GM18868 (cell line): ENCODE data around the gene ZDHHC24.

Experiments
- ATAC-seq: cut with Tn5 transposase; IDR thresholded peaks from one replicate; pipeline ENCODE4 v1.9.1; 2021; ENCODE audit warnings: mild to moderate bottlenecking, moderate library complexity; ENCODE audit not compliant: unreplicated experiment

The ZDHHC24 gene

GRCh38 chr11:66567787-66568123 is 21.9 kb upstream of the ZDHHC24 start:
- no peak for ATAC-seq

- ATAC-seq: no peak
Measured at GRCh38 chr11:66566221-66566620, 20.4 kb upstream of the ZDHHC24 start.

- no peak for ATAC-seq
Measured at GRCh38 chr11:66564984-66565383, 19.1 kb upstream of the ZDHHC24 start.

- ATAC-seq: no peak
Measured at GRCh38 chr11:66564538-66564937, 18.7 kb upstream of the ZDHHC24 start.

GRCh38 chr11:66563832-66564231 is 18.0 kb upstream of the ZDHHC24 start:
- ATAC-seq: no peak

GRCh38 chr11:66562907-66563583 is 17.2 kb upstream of the ZDHHC24 start:
- ATAC-seq: no peak

GRCh38 chr11:66562275-66562674 is 16.4 kb upstream of the ZDHHC24 start:
- no peak for ATAC-seq

- no peak for ATAC-seq
Measured at GRCh38 chr11:66561975-66562248, 16.1 kb upstream of the ZDHHC24 start.

- ATAC-seq: no peak
Measured at GRCh38 chr11:66561178-66561974, 15.5 kb upstream of the ZDHHC24 start.

- ATAC-seq: no peak
Measured at GRCh38 chr11:66559866-66560676, 14.2 kb upstream of the ZDHHC24 start.

- ATAC-seq: no peak
Measured at GRCh38 chr11:66559142-66559865, 13.5 kb upstream of the ZDHHC24 start.

GRCh38 chr11:66557733-66558326 is 12.0 kb upstream of the ZDHHC24 start:
- no peak for ATAC-seq

GRCh38 chr11:66556086-66556485 is 10.2 kb upstream of the ZDHHC24 start:
- ATAC-seq: no peak

GRCh38 chr11:66555416-66555815 is 9.6 kb upstream of the ZDHHC24 start:
- ATAC-seq: no peak

- no peak for ATAC-seq
Measured at GRCh38 chr11:66554602-66555001, 8.8 kb upstream of the ZDHHC24 start.

GRCh38 chr11:66550887-66551286 is 5.0 kb upstream of the ZDHHC24 start:
- no peak for ATAC-seq

GRCh38 chr11:66549696-66550095 is 3.8 kb upstream of the ZDHHC24 start:
- ATAC-seq: no peak

- ATAC-seq: no peak
Measured at GRCh38 chr11:66548774-66549630, 3.2 kb upstream of the ZDHHC24 start.

GRCh38 chr11:66548041-66548440 is 2.2 kb upstream of the ZDHHC24 start:
- ATAC-seq: no peak

- ATAC-seq: no peak
Measured at GRCh38 chr11:66547662-66548009, 1.8 kb upstream of the ZDHHC24 start.
